Brain microvascular endothelial cell (primary cell): ENCODE results near the gene GSTO1.

Experiments used
- DNase-seq: peaks from one replicate; pipeline ENCODE4 v3.0.0-alpha.2; 2020
- H3K27ac ChIP-seq: fragments of 250-450 bp; sonication (Bioruptor Pico); 2 replicates; pipeline ENCODE4 v1.5.1; 2020; ENCODE audit warnings: mild to moderate bottlenecking, moderate library complexity
- H3K27me3 ChIP-seq: fragments of 250-450 bp; sonication (Bioruptor Pico); replicated peaks from 2 replicates; pipeline ENCODE4 v1.5.1; 2020; ENCODE audit warnings: mild to moderate bottlenecking
- H3K36me3 ChIP-seq: fragments of 250-450 bp; sonication (Bioruptor Pico); replicated peaks from 2 replicates; pipeline ENCODE4 v1.5.1; 2020; ENCODE audit warnings: mild to moderate bottlenecking
- H3K4me3 ChIP-seq: 2 replicates; pipeline ENCODE4 v1.5.1; 2011; ENCODE audit warnings: low read depth, mild to moderate bottlenecking, control low read depth, low read length, moderate library complexity
- in situ Hi-C: cut with HindIII; loops from 2 replicates; pipeline ENCODE4 v1.10.0; 2017; ENCODE audit warnings: low sequenced_read_pairs, low pct_ligation_motif_present
- TF ChIP-seq, protein P1 (sequence below): IDR thresholded peaks from 2 replicates; pipeline ENCODE4 v1.5.1; 2011; ENCODE audit warnings: low read depth, mild to moderate bottlenecking, moderate library complexity, low read length, control low read depth, inconsistent platforms; ENCODE audit errors: missing control alignments

Gene GSTO1

DNA sequence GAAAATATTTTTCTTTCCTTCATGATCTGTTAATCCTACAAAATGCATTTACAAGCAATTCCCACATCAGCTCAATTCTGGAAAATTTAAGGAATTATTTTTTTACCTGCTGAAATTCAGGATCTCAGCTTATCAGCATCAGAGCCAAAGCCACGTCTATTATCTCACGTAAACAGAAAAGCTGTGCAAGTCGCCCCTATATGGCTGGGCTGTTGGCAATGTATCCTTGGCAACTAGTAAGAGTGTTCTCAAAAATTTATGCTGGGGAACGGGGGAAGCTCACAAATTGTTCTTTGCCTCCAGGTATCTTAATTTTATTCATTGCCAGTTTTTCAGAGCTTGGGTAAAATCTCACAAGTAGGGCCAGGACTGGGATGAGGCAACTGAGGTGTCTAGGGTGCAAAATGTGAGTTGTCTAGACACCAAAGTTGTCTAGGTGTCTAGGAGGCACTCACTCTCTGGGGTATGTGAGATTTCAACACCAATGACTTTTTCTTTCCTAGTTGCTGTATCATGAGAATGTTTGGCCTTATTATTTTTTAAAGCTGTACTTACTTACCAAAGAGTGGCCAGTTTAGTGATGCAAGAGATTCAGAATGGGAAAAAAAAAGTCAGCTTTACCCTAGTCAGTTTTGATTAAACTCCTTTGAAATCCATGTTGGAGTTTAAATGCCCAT lies 19.3 kb downstream of the GSTO1 start:
- no peak overlapping the region for H3K27ac ChIP-seq
- no peak overlapping the region for H3K4me3 ChIP-seq
- TF ChIP-seq, protein P1, sequence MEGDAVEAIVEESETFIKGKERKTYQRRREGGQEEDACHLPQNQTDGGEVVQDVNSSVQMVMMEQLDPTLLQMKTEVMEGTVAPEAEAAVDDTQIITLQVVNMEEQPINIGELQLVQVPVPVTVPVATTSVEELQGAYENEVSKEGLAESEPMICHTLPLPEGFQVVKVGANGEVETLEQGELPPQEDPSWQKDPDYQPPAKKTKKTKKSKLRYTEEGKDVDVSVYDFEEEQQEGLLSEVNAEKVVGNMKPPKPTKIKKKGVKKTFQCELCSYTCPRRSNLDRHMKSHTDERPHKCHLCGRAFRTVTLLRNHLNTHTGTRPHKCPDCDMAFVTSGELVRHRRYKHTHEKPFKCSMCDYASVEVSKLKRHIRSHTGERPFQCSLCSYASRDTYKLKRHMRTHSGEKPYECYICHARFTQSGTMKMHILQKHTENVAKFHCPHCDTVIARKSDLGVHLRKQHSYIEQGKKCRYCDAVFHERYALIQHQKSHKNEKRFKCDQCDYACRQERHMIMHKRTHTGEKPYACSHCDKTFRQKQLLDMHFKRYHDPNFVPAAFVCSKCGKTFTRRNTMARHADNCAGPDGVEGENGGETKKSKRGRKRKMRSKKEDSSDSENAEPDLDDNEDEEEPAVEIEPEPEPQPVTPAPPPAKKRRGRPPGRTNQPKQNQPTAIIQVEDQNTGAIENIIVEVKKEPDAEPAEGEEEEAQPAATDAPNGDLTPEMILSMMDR = no peak
- no peak for DNase-seq
- in situ Hi-C loops = no loop called here
- no peaks in the 10 kb centered on the region for H3K27me3 ChIP-seq
- H3K36me3 ChIP-seq = no peaks in the 10 kb centered on the region

DNA sequence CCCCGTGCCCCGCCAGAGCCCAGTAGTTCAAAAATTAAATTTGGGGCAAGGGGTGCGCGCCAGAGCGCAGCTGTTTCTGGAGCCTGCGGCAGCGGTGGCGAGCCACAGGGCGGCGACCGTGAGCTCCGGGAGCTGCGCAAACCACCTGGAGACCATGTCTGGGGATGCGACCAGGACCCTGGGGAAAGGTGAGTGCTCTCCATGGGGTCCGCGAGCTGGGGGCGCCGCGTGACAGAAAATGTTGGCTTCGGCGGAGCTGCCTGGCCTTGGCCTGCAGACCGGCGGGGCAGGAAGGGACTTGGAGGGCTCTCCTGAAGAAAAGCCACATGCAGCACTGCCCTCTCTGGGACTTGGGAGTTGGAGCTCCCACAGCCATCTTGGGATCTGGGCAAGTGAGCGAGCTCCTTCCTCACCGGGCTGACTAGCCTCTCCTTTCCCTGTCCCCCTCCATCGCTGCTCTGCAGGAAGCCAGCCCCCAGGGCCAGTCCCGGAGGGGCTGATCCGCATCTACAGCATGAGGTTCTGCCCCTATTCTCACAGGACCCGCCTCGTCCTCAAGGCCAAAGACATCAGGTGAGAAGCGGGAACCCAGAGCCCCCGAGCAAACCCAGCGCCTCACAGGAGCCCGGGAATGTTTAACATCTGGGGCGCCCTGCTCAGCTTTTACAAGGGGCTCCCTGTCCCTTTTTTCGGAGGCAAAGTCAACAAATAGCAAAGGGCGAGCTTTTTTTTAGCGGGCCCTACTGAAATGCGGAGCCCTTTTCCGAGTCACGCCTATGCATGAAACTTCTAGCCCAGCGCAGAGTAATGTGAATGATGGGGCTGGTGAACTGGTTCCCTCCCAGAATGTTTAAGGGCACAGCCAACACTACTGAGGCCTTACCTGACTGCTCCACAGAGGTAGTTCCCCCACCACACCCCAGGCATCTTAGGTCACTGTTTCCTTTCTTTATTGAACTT lies 20.4 kb downstream of the GSTO1 start:
- Histone ChIP-seq H3K27me3 (no peaks in the 10 kb centered on the region), H3K4me3 (peak overlapping the region; percentile 55), H3K36me3 (no peaks in the 10 kb centered on the region), H3K27ac (no peak overlapping the region)
- no peak for DNase-seq
- TF ChIP-seq, protein P1 = peak; percentile 97
- in situ Hi-C loops = no loop called here

DNA sequence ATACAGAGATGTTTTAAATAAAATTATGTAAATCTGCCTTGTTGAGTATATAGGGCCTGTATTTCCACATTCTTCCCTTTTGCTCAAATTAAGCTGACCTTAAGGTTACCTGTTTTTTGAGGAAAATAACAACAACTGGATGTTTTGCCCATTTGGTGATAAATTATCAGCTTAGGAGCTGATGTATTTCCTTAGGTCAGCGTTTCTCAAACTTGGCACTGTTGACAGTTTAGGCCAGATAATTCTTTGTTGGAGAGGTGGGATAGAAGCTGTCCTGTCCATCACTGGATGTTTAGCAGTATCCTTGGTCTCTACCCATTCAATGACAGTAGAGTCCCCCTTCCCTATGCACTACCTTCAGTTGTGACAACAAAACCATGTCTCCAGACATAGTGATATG lies 21.5 kb downstream of the GSTO1 start:
- Histone ChIP-seq H3K36me3 (no peaks in the 10 kb centered on the region), H3K27ac (no peak overlapping the region), H3K4me3 (no peak overlapping the region), H3K27me3 (no peaks in the 10 kb centered on the region)
- DNase-seq = no peak
- in situ Hi-C loops = no loop called here
- TF ChIP-seq, protein P1 = no peak

DNA sequence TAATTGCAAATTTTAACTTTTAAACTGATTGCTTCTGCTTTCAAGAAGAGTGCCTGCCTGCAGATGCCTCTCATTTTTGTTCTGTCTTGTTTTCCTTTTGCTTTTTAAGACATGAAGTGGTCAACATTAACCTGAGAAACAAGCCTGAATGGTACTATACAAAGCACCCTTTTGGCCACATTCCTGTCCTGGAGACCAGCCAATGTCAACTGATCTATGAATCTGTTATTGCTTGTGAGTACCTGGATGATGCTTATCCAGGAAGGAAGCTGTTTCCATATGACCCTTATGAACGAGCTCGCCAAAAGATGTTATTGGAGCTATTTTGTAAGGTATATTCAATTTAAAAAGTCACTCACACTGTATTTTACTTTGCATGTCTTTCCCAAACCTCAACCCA lies 23.1 kb downstream of the GSTO1 start:
- no peaks in the 10 kb centered on the region for H3K36me3 ChIP-seq
- TF ChIP-seq, protein P1 = no peak
- DNase-seq = no peak
- no peaks in the 10 kb centered on the region for H3K27me3 ChIP-seq
- H3K4me3 ChIP-seq = no peak overlapping the region
- in situ Hi-C loops = no loop called here
- no peak overlapping the region for H3K27ac ChIP-seq

DNA sequence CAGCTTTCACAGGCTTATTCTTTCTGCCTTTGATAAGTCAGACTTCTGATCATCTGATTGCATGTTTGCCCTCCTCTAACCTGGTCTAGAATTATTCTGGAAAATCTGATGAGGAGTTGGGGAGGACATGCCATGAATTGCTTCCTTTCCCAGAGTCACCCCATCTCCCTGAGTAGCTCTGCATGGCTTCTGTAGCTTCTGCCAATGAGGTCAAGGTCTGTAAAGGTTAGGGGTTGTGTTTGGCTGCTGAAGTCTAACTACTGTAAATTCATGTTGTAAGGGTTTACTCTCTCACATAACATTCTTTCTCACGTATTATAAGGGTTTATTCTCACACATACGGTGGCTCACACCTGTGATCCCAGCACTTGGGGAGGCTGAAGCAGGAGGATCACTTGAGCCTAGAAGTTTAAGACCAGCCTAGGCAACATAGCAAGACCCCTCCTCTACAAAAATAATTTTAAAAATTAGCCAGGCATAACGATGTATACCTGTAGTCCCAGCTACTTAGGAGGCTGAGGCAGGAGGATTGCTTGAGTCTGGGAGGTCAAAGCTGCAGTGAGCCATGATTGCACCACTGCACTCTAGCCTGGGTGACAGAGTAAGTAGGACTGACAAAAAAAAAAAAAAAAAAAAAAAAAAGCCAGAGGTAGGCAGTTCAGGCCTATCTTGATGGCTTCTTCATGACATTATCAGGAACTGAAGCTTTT lies 25.0 kb downstream of the GSTO1 start:
- Histone ChIP-seq H3K4me3 (no peak overlapping the region), H3K27ac (no peak overlapping the region), H3K27me3 (no peaks in the 10 kb centered on the region), H3K36me3 (no peaks in the 10 kb centered on the region)
- DNase-seq = no peak
- TF ChIP-seq, protein P1 = no peak
- in situ Hi-C loops = no loop called here
